Tibial artery (tissue), 4 donors: ENCODE data around the gene GFER.
A peak's percentile ranks its signal among the peaks of the same experiment; 100 is the strongest.

Experiments
- DNase-seq, 2 donors: peaks; one replicate each; pipeline ENCODE4 v3.0.0-alpha.2; 2019
- H3K27ac ChIP-seq, 2 donors: fragments of 200-600 bp; sonication (generic) in 1 of 2; 1 replicate in 1 of 2; 2 replicates in 1 of 2; pipeline ENCODE4 v1.5.1; 2018 to 2019; ENCODE audit warnings: mild to moderate bottlenecking in 1 of 2
- H3K27me3 ChIP-seq, 2 donors: fragments of 200-600 bp; sonication (generic) in 1 of 2; one replicate each; pipeline versions ENCODE4 v1.5.1 to v1.6.0; 2016 to 2019
- H3K36me3 ChIP-seq, 3 donors: fragments of 200-600 bp; sonication (generic) in 2 of 3; one replicate each; pipeline ENCODE4 v1.5.1; 2016 to 2019; ENCODE audit warnings: mild to moderate bottlenecking in 2 of 3
- H3K4me1 ChIP-seq, 4 donors: fragments of 200-600 bp; sonication (generic) in 2 of 4; 1 replicate in 3 of 4; 2 replicates in 1 of 4; pipeline ENCODE4 v1.5.1; 2016 to 2019
- H3K4me3 ChIP-seq, 2 donors: fragments of 200-600 bp; sonication (generic) in 1 of 2; 1 replicate in 1 of 2; 2 replicates in 1 of 2; pipeline ENCODE4 v1.5.1; 2018 to 2019; ENCODE audit warnings: mild to moderate bottlenecking in 2 of 2
- H3K9me3 ChIP-seq, 3 donors: fragments of 200-600 bp; sonication (generic) in 1 of 3; one replicate each; pipeline ENCODE4 v1.5.1; 2016 to 2019
- CTCF ChIP-seq, 2 experiments: fragments of 200-600 bp in 1 of 2; fragments of 450-650 bp in 1 of 2; IDR thresholded peaks; one replicate each; pipeline ENCODE4 v1.5.1; 2017 to 2019; ENCODE audit warnings: antibody characterized with exemption in 2 of 2, mild to moderate bottlenecking in 1 of 2, moderate library complexity in 1 of 2
- intact Hi-C: fragments of 100-400 bp; cut with DNase I; formaldehyde crosslinking; loops from one replicate; pipeline ENCODE4 v1.15.0; 2023; ENCODE audit warnings: low total_unique reads

The GFER gene

GRCh38 chr16:1944612-1945199 is 39.3 kb upstream of the GFER start:
- TF ChIP-seq CTCF (IDR thresholded peaks at IDR 0.05) = no peak
- Histone ChIP-seq H3K9me3 (no peaks in the 10 kb centered on the region), H3K27me3 (no peaks in the 10 kb centered on the region), H3K4me1 (peaks cover 6 to 21% (median 14%) of the 10 kb centered on the region in 4 donors), H3K36me3 (peaks cover 11 to 17% (median 16%) of the 10 kb centered on the region in 3 donors), H3K4me3 (no peak overlapping the region), H3K27ac (no peak overlapping the region)
- intact Hi-C loops = no loop called here
- no peak for DNase-seq

GRCh38 chr16:1945559-1946391 is 38.2 kb upstream of the GFER start:
- H3K27me3 ChIP-seq = no peaks in the 10 kb centered on the region
- peak in 1 of 2 donors; percentile 63 for DNase-seq
- no peak overlapping the region for H3K27ac ChIP-seq
- peaks cover 6 to 25% (median 16%) of the 10 kb centered on the region in 4 donors for H3K4me1 ChIP-seq
- no peaks in the 10 kb centered on the region for H3K9me3 ChIP-seq
- H3K4me3 ChIP-seq = no peak overlapping the region
- intact Hi-C loops = no loop called here
- no peak for TF ChIP-seq CTCF (IDR thresholded peaks at IDR 0.05)
- H3K36me3 ChIP-seq = peaks cover 4 to 6% (median 5%) of the 10 kb centered on the region in 3 donors

GRCh38 chr16:1946495-1947368 is 37.3 kb upstream of the GFER start:
- peak in 1 of 2 donors; percentile 63 for DNase-seq
- H3K4me1 ChIP-seq = peaks cover 5 to 17% (median 10%) of the 10 kb centered on the region in 4 donors
- TF ChIP-seq CTCF (IDR thresholded peaks at IDR 0.05) = no peak
- no peaks in the 10 kb centered on the region for H3K9me3 ChIP-seq
- intact Hi-C loops = no loop called here
- H3K36me3 ChIP-seq = no peaks in the 10 kb centered on the region
- no peak overlapping the region for H3K27ac ChIP-seq
- H3K4me3 ChIP-seq = no peak overlapping the region
- H3K27me3 ChIP-seq = no peaks in the 10 kb centered on the region

- no peaks in the 10 kb centered on the region for H3K36me3 ChIP-seq
- intact Hi-C loops = no loop called here
- H3K27me3 ChIP-seq = no peaks in the 10 kb centered on the region
- H3K9me3 ChIP-seq = no peaks in the 10 kb centered on the region
- H3K27ac ChIP-seq = no peak overlapping the region
- no peak overlapping the region for H3K4me3 ChIP-seq
- DNase-seq = peak in 1 of 2 donors; percentile 59
- H3K4me1 ChIP-seq = peaks cover 0 to 11% (median 5%) of the 10 kb centered on the region in 4 donors
- no peak for TF ChIP-seq CTCF (IDR thresholded peaks at IDR 0.05)
These were observed 36.7 kb upstream of the GFER start for GRCh38 chr16:1947369-1947670.

GRCh38 chr16:1949507-1949906 is 34.5 kb upstream of the GFER start:
- intact Hi-C loops = no loop called here

More at GRCh38 chr16:1949507-1949906, 34.5 kb upstream of the GFER start:
- no peak for DNase-seq
- Histone ChIP-seq H3K27me3 (peaks cover 0 to 7% of the 10 kb centered on the region in 2 donors), H3K4me1 (peaks cover 0 to 7% (median 1%) of the 10 kb centered on the region in 4 donors), H3K9me3 (no peaks in the 10 kb centered on the region), H3K27ac (no peak overlapping the region), H3K36me3 (no peaks in the 10 kb centered on the region), H3K4me3 (no peak overlapping the region)
- TF ChIP-seq CTCF (IDR thresholded peaks at IDR 0.05) = no peak
